HT1080 (cell line): ENCODE data around the gene PCSK2. TPM values are rescaled to one million over a fixed set of nuclear protein-coding genes. Genes with fewer than 3 reads are reported as not detected.

Experiments used
- DNase-seq: peaks from one replicate; pipeline ENCODE4 v3.0.0-alpha.2; 2015; ENCODE audit warnings: low read depth
- small RNA-seq: library from RNA; depleted of rRNA; stranded (forward); fragments of <200 nt; gene quantifications from one replicate; pipeline ENCODE3, GENCODE V24; 2014
- total RNA-seq: library from RNA; depleted of rRNA; stranded (reverse); fragments of >200 nt; shearing (Covaris generic); gene quantifications from 2 replicates; pipeline ENCODE4 v1.2.3, GENCODE V29; 2014

The PCSK2 gene
- total RNA-seq, 1 experiment from 2014 or later, result not detected

DNA sequence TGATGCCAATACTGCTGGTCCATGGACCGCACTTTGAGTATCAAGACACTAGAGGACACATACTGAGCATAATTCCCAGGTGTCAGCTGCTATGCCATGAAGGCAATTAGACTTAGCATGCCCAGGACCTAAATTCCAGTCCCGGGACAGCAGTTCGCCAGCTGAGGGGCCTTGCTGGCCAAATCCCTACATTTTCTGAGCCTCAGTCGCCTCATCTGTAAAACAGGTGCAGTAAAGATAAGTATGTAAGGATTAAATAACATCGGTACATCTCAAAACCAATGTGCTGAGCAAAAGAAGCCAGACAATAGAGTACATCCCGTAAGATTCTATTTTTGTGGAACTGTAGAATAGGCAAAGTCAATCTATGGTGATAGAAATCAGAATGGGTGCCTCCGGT is 303.3 kb downstream of the PCSK2 start:
- no peak for DNase-seq

DNA sequence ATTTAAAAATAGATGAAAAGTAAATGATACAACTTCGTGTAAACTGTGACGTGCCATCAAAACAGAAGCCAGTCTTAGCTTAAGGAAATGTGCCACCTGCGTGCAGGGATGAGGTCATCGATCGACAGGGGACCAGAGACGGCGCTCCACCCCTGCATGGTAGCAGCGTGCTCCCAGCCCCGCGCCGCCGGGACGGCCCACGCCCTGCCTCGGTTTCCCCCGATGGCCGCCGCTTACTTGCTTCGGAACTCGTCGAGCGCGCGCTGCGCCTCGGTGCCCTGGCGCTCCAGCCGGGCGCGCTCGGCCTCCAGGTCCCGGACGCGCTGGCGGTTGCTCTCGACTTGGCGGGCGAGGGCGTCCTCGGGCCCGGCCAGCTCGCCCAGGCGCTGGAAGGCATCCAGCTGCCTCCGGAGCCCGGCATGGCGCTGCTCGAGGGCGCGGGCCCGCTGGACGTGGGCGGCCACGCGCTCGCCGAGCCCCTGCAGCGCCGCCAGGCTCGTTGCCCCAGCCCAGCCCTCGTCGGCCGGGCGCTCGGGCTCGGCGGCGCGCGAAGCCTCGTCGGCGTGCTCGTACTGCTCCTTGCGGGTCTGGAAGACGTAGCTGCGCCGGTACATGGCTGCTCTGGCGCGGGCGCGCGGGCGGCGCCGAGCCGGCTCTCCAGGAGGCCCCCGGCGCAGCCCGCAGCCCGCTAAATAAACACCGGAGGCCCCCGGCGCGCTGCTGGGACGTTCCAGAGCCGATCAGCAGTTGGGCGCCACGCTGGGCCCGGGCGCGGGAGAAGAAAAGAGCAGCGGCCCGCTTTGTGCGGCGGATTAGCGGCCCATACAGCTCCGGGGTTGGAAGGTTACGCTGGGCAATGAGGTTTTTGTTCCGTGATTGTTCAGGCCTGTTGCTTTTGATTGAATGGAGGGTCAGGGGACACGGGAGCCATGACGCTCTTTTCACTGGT is 304.1 kb downstream of the PCSK2 start, which contains the start of gene BFSP1:
Gene BFSP1, minus strand, starts transcription at position 664 of the 949 bp plus-strand sequence. Its CDS starts 50 bp downstream, at position 614.
- DNase-seq, result peak; percentile 26

DNA sequence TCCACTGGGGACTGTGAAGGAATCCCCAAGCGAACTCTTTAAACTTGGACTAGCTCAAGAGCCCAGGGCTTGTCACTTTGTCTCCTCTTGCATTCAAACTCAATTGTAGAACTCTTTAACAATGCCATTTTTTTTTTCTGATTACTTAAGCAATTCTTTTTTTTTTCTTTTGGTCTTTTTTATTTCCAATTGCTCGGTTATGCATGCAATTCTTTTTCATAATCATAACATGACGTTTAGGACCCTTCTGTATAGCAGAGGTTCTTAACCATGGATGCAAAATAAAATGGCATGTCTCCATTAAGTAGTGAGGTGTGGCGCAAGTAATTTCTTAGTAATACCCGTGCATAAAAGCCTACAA is 304.8 kb downstream of the PCSK2 start:
- no peak for DNase-seq

DNA sequence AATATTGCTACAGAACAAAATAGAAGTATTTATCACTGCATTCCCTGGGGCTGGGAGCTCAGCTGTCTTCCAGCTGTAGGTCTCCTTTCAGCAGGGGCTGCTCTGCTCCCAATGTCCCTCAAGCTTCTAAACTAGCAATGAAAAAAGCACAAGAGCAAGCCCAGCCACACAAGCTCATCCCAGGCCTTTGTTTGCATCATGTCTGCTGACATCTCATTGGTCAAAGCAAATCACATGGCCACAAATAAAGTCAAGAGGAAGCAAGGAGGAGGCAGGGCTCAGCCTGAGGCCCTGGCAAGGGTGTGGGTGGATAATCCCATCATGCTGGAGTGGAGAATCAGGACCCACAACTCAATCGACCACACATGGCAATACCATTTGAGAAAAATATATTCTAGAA is 306.6 kb downstream of the PCSK2 start:
- peak; percentile 50 for DNase-seq

DNA sequence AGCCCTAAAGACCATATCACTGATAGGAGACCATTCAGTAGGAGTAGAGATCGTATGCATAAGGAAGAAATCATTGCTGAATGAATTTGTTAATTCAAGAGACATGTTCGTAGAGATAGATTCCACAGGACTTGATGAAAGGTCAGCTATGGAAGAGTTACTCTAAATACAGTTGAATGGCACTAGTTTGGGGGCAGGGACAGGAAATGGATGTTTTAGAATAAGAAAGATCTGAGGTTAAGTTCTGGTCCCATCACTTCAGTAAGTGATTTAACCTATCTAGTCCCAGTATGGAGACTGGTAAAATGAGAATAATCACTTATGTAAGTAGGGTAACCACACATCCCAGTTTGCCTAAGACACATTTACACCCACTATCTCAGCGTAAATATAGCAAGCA is 307.2 kb downstream of the PCSK2 start:
- DNase-seq, result no peak

Small RNAs within 50 kb of the gene (small RNA-seq; reads per million reads assigned to genes)
- not detected for gene AL359511.1
- gene RNU1-131P, result 0.07 reads per million
- not detected for gene RNU6-27P
